ENCODE measurements around the gene IRF1.
A peak's percentile ranks its signal among the peaks of the same experiment; 100 is the strongest.

The IRF1 gene

GRCh38 chr5:132460846-132461568 lies 29.6 kb downstream of the IRF1 start:
- Mint-ChIP-seq H3K9me3 (no peaks in the 10 kb centered on the region), H3K4me3 (peak overlapping the region; percentile 58), H3K27me3 (ENCODE audit: low read depth) (no peaks in the 10 kb centered on the region), H3K4me1 (ENCODE audit: low read depth) (peaks cover 90% of the 10 kb centered on the region), H3K27ac (peak overlapping the region; percentile 32), H3K36me3 (ENCODE audit: low read depth) (peaks cover 52% of the 10 kb centered on the region)
- no peak for DNase-seq (ENCODE audit: low spot score)

- Mint-ChIP-seq H3K27me3 (ENCODE audit: low read depth) (no peaks in the 10 kb centered on the region), H3K4me3 (peak overlapping the region; percentile 79), H3K4me1 (ENCODE audit: low read depth) (peaks cover 91% of the 10 kb centered on the region), H3K36me3 (ENCODE audit: low read depth) (peaks cover 57% of the 10 kb centered on the region), H3K9me3 (no peaks in the 10 kb centered on the region), H3K27ac (peak overlapping the region; percentile 58)
- no peak for DNase-seq (ENCODE audit: low spot score)
Observed at GRCh38 chr5:132459983-132460838, 30.4 kb downstream of the IRF1 start.

GRCh38 chr5:132459031-132459982 lies 31.3 kb downstream of the IRF1 start:
- Mint-ChIP-seq H3K36me3 (ENCODE audit: low read depth) (peaks cover 62% of the 10 kb centered on the region), H3K4me1 (ENCODE audit: low read depth) (peaks cover 89% of the 10 kb centered on the region), H3K27ac (peak overlapping the region; percentile 99), H3K4me3 (peak overlapping the region; percentile 79), H3K27me3 (ENCODE audit: low read depth) (no peaks in the 10 kb centered on the region), H3K9me3 (no peaks in the 10 kb centered on the region)
- no peak for DNase-seq (ENCODE audit: low spot score)

GRCh38 chr5:132458651-132459030 lies 31.9 kb downstream of the IRF1 start:
- Mint-ChIP-seq H3K36me3 (ENCODE audit: low read depth) (peaks cover 64% of the 10 kb centered on the region), H3K27me3 (ENCODE audit: low read depth) (no peaks in the 10 kb centered on the region), H3K4me3 (peak overlapping the region; percentile 79), H3K27ac (peak overlapping the region; percentile 99), H3K9me3 (no peaks in the 10 kb centered on the region), H3K4me1 (ENCODE audit: low read depth) (peaks cover 86% of the 10 kb centered on the region)
- no peak for DNase-seq (ENCODE audit: low spot score)

GRCh38 chr5:132458226-132458560 lies 32.4 kb downstream of the IRF1 start:
- Mint-ChIP-seq H3K4me1 (ENCODE audit: low read depth) (peaks cover 86% of the 10 kb centered on the region), H3K27ac (peak overlapping the region; percentile 99), H3K9me3 (no peaks in the 10 kb centered on the region), H3K36me3 (ENCODE audit: low read depth) (peaks cover 69% of the 10 kb centered on the region), H3K27me3 (ENCODE audit: low read depth) (no peaks in the 10 kb centered on the region), H3K4me3 (peak overlapping the region; percentile 79)
- no peak for DNase-seq (ENCODE audit: low spot score)

- Mint-ChIP-seq H3K4me1 (ENCODE audit: low read depth) (peaks cover 86% of the 10 kb centered on the region), H3K27ac (peak overlapping the region; percentile 99), H3K4me3 (peak overlapping the region; percentile 79), H3K27me3 (ENCODE audit: low read depth) (no peaks in the 10 kb centered on the region), H3K9me3 (no peaks in the 10 kb centered on the region), H3K36me3 (ENCODE audit: low read depth) (peaks cover 71% of the 10 kb centered on the region)
- no peak for DNase-seq (ENCODE audit: low spot score)
Observed at GRCh38 chr5:132457371-132458225, 33.0 kb downstream of the IRF1 start.

- Mint-ChIP-seq H3K4me1 (ENCODE audit: low read depth) (peaks cover 88% of the 10 kb centered on the region), H3K36me3 (ENCODE audit: low read depth) (peaks cover 72% of the 10 kb centered on the region), H3K27me3 (ENCODE audit: low read depth) (no peaks in the 10 kb centered on the region), H3K27ac (peak overlapping the region; percentile 99), H3K4me3 (peak overlapping the region; percentile 79), H3K9me3 (no peaks in the 10 kb centered on the region)
- no peak for DNase-seq (ENCODE audit: low spot score)
Observed at GRCh38 chr5:132456987-132457361, 33.6 kb downstream of the IRF1 start.

GRCh38 chr5:132456296-132456986 lies 34.1 kb downstream of the IRF1 start:
- peak; percentile 64 for DNase-seq (ENCODE audit: low spot score)

GRCh38 chr5:132455614-132456115 lies 34.9 kb downstream of the IRF1 start:
- H3K9me3 Mint-ChIP-seq: no peaks in the 10 kb centered on the region
- no peaks in the 10 kb centered on the region for H3K27me3 Mint-ChIP-seq (ENCODE audit: low read depth)
- H3K4me1 Mint-ChIP-seq (ENCODE audit: low read depth): peaks cover 78% of the 10 kb centered on the region
- no peak for DNase-seq (ENCODE audit: low spot score)
- H3K36me3 Mint-ChIP-seq (ENCODE audit: low read depth): peaks cover 62% of the 10 kb centered on the region
- H3K4me3 Mint-ChIP-seq: peak overlapping the region; percentile 79
- peak overlapping the region; percentile 99 for H3K27ac Mint-ChIP-seq

More at GRCh38 chr5:132456296-132456986, 34.1 kb downstream of the IRF1 start:
- peaks cover 69% of the 10 kb centered on the region for H3K36me3 Mint-ChIP-seq (ENCODE audit: low read depth)
- peak overlapping the region; percentile 79 for H3K4me3 Mint-ChIP-seq
- peak overlapping the region; percentile 99 for H3K27ac Mint-ChIP-seq
- no peaks in the 10 kb centered on the region for H3K9me3 Mint-ChIP-seq
- H3K4me1 Mint-ChIP-seq (ENCODE audit: low read depth): peaks cover 84% of the 10 kb centered on the region
- H3K27me3 Mint-ChIP-seq (ENCODE audit: low read depth): no peaks in the 10 kb centered on the region

GRCh38 chr5:132454361-132454760 lies 36.2 kb downstream of the IRF1 start:
- Mint-ChIP-seq H3K4me1 (ENCODE audit: low read depth) (peaks cover 65% of the 10 kb centered on the region), H3K36me3 (ENCODE audit: low read depth) (peaks cover 59% of the 10 kb centered on the region)

GRCh38 chr5:132451387-132451786 lies 39.2 kb downstream of the IRF1 start:
- Mint-ChIP-seq H3K9me3 (no peaks in the 10 kb centered on the region), H3K4me1 (ENCODE audit: low read depth) (peaks cover 48% of the 10 kb centered on the region), H3K27ac (no peak overlapping the region), H3K4me3 (no peak overlapping the region), H3K27me3 (ENCODE audit: low read depth) (no peaks in the 10 kb centered on the region), H3K36me3 (ENCODE audit: low read depth) (peaks cover 66% of the 10 kb centered on the region)
- no peak for DNase-seq (ENCODE audit: low spot score)

More at GRCh38 chr5:132454361-132454760, 36.2 kb downstream of the IRF1 start:
- Mint-ChIP-seq H3K9me3 (no peaks in the 10 kb centered on the region), H3K4me3 (no peak overlapping the region), H3K27me3 (ENCODE audit: low read depth) (no peaks in the 10 kb centered on the region), H3K27ac (peak overlapping the region; percentile 10)
- DNase-seq (ENCODE audit: low spot score): no peak

- no peak for DNase-seq (ENCODE audit: low spot score)
- H3K27me3 Mint-ChIP-seq (ENCODE audit: low read depth): no peaks in the 10 kb centered on the region
- no peak overlapping the region for H3K4me3 Mint-ChIP-seq
- peaks cover 58% of the 10 kb centered on the region for H3K36me3 Mint-ChIP-seq (ENCODE audit: low read depth)
- peaks cover 40% of the 10 kb centered on the region for H3K4me1 Mint-ChIP-seq (ENCODE audit: low read depth)
- H3K9me3 Mint-ChIP-seq: no peaks in the 10 kb centered on the region
- no peak overlapping the region for H3K27ac Mint-ChIP-seq
Observed at GRCh38 chr5:132449060-132449459, 41.5 kb downstream of the IRF1 start.
